ENCODE measurements around the gene IL13. TPM values are rescaled to one million over a fixed set of nuclear protein-coding genes. Genes with fewer than 3 reads are reported as not detected.

The IL13 gene
- total RNA-seq, 1 experiment from 2014 or later, result not detected

DNA sequence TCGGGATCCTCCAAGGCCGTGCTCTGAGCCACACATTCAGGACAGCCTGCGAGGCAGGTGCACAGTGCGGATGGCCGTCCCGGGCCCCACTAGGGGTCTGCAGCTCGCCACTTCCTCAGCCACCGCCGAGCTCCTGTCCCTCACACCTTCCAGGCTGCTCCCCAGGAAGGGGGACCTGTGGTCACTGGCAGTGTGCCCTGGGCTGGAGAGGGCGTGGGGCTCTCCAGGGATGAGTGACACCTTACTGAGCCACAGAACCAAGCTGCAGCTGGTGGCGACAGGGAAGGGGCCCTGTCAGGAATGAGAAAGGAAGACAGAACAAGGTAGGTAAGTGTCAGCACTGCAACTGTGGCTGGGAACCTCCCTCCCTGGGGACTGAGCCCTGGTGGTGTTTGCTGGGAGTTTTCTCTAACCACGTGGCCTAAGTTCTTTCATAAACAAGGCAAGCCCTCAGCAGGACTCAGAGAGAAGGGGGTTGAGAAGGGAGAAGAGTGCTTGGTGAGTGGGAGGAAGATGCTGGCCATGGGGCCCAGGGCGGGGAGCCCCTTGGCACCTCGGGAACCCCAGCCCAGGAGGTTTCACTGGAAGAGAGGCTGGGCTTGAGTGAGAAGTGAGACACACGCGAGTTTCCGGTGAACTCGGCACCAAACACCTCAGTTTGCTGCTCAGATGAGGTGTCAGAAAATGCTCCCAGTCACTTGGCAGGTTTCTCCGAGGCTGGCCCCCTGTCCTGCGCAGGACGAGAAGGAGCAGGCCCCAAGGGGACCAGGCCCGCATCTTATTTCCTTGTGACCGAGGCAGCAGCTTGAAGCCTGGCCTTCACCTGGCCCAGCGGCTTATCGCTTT, 5.2 kb downstream of the IL13 start:
- H3K4me3 ChIP-seq (ENCODE audit: low read depth, low read length), result no peak overlapping the region
- ChIA-PET POLR2A (no interaction called here), CTCF (no interaction called here)
- H3K27me3 ChIP-seq (replicated peaks; ENCODE audit: control insufficient read depth, insufficient read depth, low read length), result no peaks in the 10 kb centered on the region
- Mint-ChIP-seq H3K27ac (ENCODE audit: unreplicated experiment) (no peak overlapping the region), H3K9me3 (ENCODE audit: unreplicated experiment) (no peaks in the 10 kb centered on the region), H3K4me1 (ENCODE audit: low read depth, unreplicated experiment) (peaks cover 27% of the 10 kb centered on the region), H3K36me3 (ENCODE audit: insufficient read depth, unreplicated experiment) (peaks cover 7% of the 10 kb centered on the region), H3K27me3 (ENCODE audit: insufficient read depth, unreplicated experiment) (no peaks in the 10 kb centered on the region), H3K4me3 (ENCODE audit: unreplicated experiment) (no peak overlapping the region)
- DNase-seq, result no peak
- H3K9me3 ChIP-seq, result no peaks in the 10 kb centered on the region
- TF ChIP-seq, protein P1, sequence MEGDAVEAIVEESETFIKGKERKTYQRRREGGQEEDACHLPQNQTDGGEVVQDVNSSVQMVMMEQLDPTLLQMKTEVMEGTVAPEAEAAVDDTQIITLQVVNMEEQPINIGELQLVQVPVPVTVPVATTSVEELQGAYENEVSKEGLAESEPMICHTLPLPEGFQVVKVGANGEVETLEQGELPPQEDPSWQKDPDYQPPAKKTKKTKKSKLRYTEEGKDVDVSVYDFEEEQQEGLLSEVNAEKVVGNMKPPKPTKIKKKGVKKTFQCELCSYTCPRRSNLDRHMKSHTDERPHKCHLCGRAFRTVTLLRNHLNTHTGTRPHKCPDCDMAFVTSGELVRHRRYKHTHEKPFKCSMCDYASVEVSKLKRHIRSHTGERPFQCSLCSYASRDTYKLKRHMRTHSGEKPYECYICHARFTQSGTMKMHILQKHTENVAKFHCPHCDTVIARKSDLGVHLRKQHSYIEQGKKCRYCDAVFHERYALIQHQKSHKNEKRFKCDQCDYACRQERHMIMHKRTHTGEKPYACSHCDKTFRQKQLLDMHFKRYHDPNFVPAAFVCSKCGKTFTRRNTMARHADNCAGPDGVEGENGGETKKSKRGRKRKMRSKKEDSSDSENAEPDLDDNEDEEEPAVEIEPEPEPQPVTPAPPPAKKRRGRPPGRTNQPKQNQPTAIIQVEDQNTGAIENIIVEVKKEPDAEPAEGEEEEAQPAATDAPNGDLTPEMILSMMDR (IDR thresholded peaks at IDR 0.05; ENCODE audit: insufficient read depth in 1 of 2, low read depth in 1 of 2, low read length in 1 of 2, severe bottlenecking in 1 of 2, unreplicated experiment in 1 of 2), result no peak
- no peaks in the 10 kb centered on the region for H3K36me3 ChIP-seq (ENCODE audit: control insufficient read depth, insufficient read depth, low read length)
- peaks cover 27% of the 10 kb centered on the region for H3K4me1 ChIP-seq
- BruUV-seq (replicated peaks), result no TSS peak
- intact Hi-C loops (cut with micrococcal nuclease; ENCODE audit: unreplicated experiment), result loop anchor here (5.0 kb wide), 1 partner anchor 159 kb away; no protein-coding TSS in a partner anchor

DNA sequence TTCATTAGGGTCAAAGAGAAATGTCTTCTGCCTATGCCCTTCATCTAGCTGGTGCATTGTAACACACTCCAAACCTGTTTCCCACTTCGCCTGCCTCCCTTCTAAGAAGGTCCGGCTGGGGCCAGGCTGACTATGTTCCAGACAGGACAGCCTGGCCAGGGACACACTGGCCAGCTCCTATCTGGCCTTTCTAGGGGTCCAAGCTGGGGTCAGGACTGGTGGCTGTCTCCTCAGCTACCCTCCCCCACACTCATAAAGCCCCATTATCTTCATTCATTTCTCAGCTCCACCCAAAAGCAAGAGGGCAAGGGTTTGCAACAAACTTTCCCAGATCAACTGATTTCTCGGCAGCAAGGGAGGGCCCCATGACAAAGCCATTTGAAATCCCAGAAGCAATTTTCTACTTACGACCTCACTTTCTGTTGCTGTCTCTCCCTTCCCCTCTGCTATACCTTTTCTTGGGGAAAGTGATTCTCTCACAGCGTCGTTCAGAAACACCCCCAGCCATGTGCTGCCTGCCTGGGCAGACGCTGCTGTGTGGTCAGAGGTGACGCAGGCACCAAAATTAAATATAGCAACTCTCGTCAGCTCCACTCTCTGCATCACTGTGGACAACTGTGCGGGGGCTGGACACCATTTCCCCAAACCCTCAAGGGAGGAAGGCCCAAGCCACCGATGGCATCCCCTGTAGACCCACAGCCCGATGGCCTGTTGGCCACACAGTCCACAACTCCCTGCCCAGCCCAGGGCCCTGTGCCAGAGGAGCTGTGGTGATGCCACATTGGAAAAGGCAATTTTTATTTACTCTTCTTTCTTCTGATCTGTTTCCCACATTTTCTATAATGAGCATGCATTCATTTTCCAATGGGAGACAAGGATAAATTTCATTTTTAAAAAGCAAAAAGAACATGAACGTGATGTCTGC, 6.1 kb downstream of the IL13 start:
- Histone ChIP-seq H3K9me3 (no peaks in the 10 kb centered on the region), H3K4me1 (peaks cover 27% of the 10 kb centered on the region), H3K27me3 (replicated peaks; ENCODE audit: control insufficient read depth, insufficient read depth, low read length) (no peaks in the 10 kb centered on the region), H3K36me3 (ENCODE audit: control insufficient read depth, insufficient read depth, low read length) (no peaks in the 10 kb centered on the region), H3K4me3 (ENCODE audit: low read depth, low read length) (no peak overlapping the region)
- ChIA-PET POLR2A (no interaction called here), CTCF (no interaction called here)
- Mint-ChIP-seq H3K27ac (ENCODE audit: unreplicated experiment) (no peak overlapping the region), H3K9me3 (ENCODE audit: unreplicated experiment) (no peaks in the 10 kb centered on the region), H3K36me3 (ENCODE audit: insufficient read depth, unreplicated experiment) (peaks cover 7% of the 10 kb centered on the region), H3K4me1 (ENCODE audit: low read depth, unreplicated experiment) (peaks cover 27% of the 10 kb centered on the region), H3K4me3 (ENCODE audit: unreplicated experiment) (no peak overlapping the region), H3K27me3 (ENCODE audit: insufficient read depth, unreplicated experiment) (no peaks in the 10 kb centered on the region)
- BruUV-seq (replicated peaks), result no TSS peak
- no peak for DNase-seq
- TF ChIP-seq, protein P1 (IDR thresholded peaks at IDR 0.05; ENCODE audit: insufficient read depth in 1 of 2, low read depth in 1 of 2, low read length in 1 of 2, severe bottlenecking in 1 of 2, unreplicated experiment in 1 of 2), result no peak
- intact Hi-C loops (cut with micrococcal nuclease; ENCODE audit: unreplicated experiment), result loop anchor here (5.0 kb wide), 1 partner anchor 158 kb away; no protein-coding TSS in a partner anchor

DNA sequence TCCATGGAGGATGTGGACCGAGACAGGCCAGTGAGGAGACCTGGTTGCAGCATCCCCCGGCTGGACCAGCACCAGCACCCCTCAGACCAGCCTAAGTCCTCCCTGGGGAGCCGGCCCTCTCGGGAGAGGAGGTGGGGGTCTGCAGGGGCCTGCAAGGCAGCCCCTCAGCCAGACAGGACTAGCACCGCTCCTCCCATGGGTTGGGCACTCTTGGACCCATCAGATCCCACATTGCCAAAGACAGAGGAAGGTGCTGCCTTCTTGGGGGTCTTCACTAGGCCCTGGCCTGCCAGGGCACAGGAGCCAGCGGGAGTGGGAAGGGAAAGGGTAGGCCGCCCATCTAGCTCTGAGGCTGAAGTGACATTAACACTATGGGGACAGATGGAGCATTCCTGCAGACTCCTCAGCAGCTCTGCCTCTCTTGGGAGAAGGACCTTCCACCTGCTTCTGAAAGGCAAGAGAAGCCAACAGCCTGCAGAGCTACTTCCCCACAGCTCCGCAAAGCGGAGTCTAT, 6.8 kb downstream of the IL13 start:
- BruUV-seq (replicated peaks), result no TSS peak
- no peak overlapping the region for H3K4me3 ChIP-seq (ENCODE audit: low read depth, low read length)
- H3K4me1 ChIP-seq, result peaks cover 27% of the 10 kb centered on the region
- CTCF ChIA-PET, result no interaction called here
- Mint-ChIP-seq H3K27ac (ENCODE audit: unreplicated experiment) (no peak overlapping the region), H3K27me3 (ENCODE audit: insufficient read depth, unreplicated experiment) (no peaks in the 10 kb centered on the region), H3K9me3 (ENCODE audit: unreplicated experiment) (no peaks in the 10 kb centered on the region), H3K4me1 (ENCODE audit: low read depth, unreplicated experiment) (peaks cover 27% of the 10 kb centered on the region), H3K4me3 (ENCODE audit: unreplicated experiment) (no peak overlapping the region), H3K36me3 (ENCODE audit: insufficient read depth, unreplicated experiment) (peaks cover 7% of the 10 kb centered on the region)
- no peaks in the 10 kb centered on the region for H3K36me3 ChIP-seq (ENCODE audit: control insufficient read depth, insufficient read depth, low read length)
- intact Hi-C loops (cut with micrococcal nuclease; ENCODE audit: unreplicated experiment), result loop anchor here (5.0 kb wide), 1 partner anchor 158 kb away; no protein-coding TSS in a partner anchor
- TF ChIP-seq, protein P1 (IDR thresholded peaks at IDR 0.05; ENCODE audit: insufficient read depth in 1 of 2, low read depth in 1 of 2, low read length in 1 of 2, severe bottlenecking in 1 of 2, unreplicated experiment in 1 of 2), result no peak
- POLR2A ChIA-PET, result no interaction called here
- H3K9me3 ChIP-seq, result no peaks in the 10 kb centered on the region
- no peak for DNase-seq
- H3K27me3 ChIP-seq (replicated peaks; ENCODE audit: control insufficient read depth, insufficient read depth, low read length), result no peaks in the 10 kb centered on the region

All from Caco-2 (cell line).